K562 (cell line): Measurements from ENCODE around the gene PRDM12. TPM values are rescaled to one million over a fixed set of nuclear protein-coding genes. Genes with fewer than 3 reads are reported as not detected.

Experiments used
- CBFA2T3 ChIP-seq: fragments of 450-650 bp; IDR thresholded peaks from 2 replicates; pipeline ENCODE4 v1.6.1; 2017
- CREB3L1 ChIP-seq: fragments of 450-650 bp; IDR thresholded peaks from 2 replicates; pipeline ENCODE4 v1.6.1; 2014; ENCODE audit warnings: low read depth, mild to moderate bottlenecking, moderate library complexity, borderline replicate concordance
- EHMT2 ChIP-seq: fragments of 450-650 bp; IDR thresholded peaks from 2 replicates; pipeline ENCODE4 v1.6.1; 2018; ENCODE audit warnings: antibody characterized with exemption
- LARP7 ChIP-seq: fragments of 450-650 bp; IDR thresholded peaks from 2 replicates; pipeline ENCODE4 v1.6.1; 2016
- MTF1 ChIP-seq: fragments of 250-450 bp; sonication (Bioruptor Pico); IDR thresholded peaks from 2 replicates; pipeline ENCODE4 v1.9.0; 2021; ENCODE audit warnings: moderate library complexity, mild to moderate bottlenecking, inconsistent platforms, borderline replicate concordance
- NCOR1 ChIP-seq: fragments of 450-650 bp; IDR thresholded peaks from 2 replicates; pipeline ENCODE4 v1.6.1; 2016; ENCODE audit warnings: mild to moderate bottlenecking, moderate library complexity
- PATZ1 ChIP-seq: fragments of 250-450 bp; sonication (Bioruptor Pico); IDR thresholded peaks from 2 replicates; pipeline ENCODE4 v1.5.0; 2020; ENCODE audit warnings: mild to moderate bottlenecking, borderline replicate concordance
- RBM22 ChIP-seq: fragments of 200-400 bp; formaldehyde crosslinking; IDR thresholded peaks from 2 replicates; pipeline ENCODE4 v1.6.1; 2018; ENCODE audit warnings: low read length, low read depth; ENCODE audit not compliant: poor library complexity, severe bottlenecking
- REST ChIP-seq, 2 experiments: fragments of 450-650 bp; formaldehyde crosslinking in 1 of 2; IDR thresholded peaks; 2 replicates each; pipeline versions ENCODE4 v1.4.0 to v1.6.1; 2014 to 2020; ENCODE audit warnings: mild to moderate bottlenecking in 2 of 2, borderline replicate concordance in 1 of 2, low read depth in 1 of 2
- TEAD1 ChIP-seq, 2 experiments: fragments of 450-650 bp in 1 of 2; sonication (generic) in 1 of 2; formaldehyde crosslinking; IDR thresholded peaks; 2 replicates each; pipeline versions ENCODE4 v1.4.0 to v1.8.0; 2020 to 2022; ENCODE audit warnings: mild to moderate bottlenecking in 2 of 2, missing genetic modification reagents in 1 of 2
- XRCC3 ChIP-seq: fragments of 450-650 bp; IDR thresholded peaks from 2 replicates; pipeline ENCODE4 v1.6.1; 2017; ENCODE audit warnings: mild to moderate bottlenecking, moderate library complexity
- ZNF165 ChIP-seq: fragments of 250-450 bp; sonication (Bioruptor Pico); IDR thresholded peaks from 2 replicates; pipeline ENCODE4 v1.4.0; 2020; ENCODE audit warnings: borderline replicate concordance
- polyA plus RNA-seq, 8 experiments: library from polyadenylated mRNA; depleted of rRNA in 4 of 8; stranded (reverse) in 5 of 8; unstranded in 3 of 8; fragments of >200 nt; fragmentation: Nextera tagmentation in 2 of 8; fragmentation: Illumina TruSeq in 1 of 8; extraction: Ambion mirVana in 2 of 8; extraction: Trizol in 1 of 8; gene quantifications; 2 replicates each; pipeline versions ENCODE4 v1.2.1 to v1.2.3, GENCODE V29; 2011 to 2014; ENCODE audit warnings: inconsistent platforms in 1 of 8, missing spikeins in 1 of 8
- total RNA-seq, 7 experiments: library from RNA; depleted of rRNA in 6 of 7; stranded (reverse); fragments of >200 nt in 6 of 7; fragmentation: Illumina TruSeq in 2 of 7; extraction: Trizol in 2 of 7; gene quantifications; 2 replicates each; pipeline versions ENCODE4 v1.2.1 to v1.2.3, GENCODE V29; 2011 to 2021; ENCODE audit warnings: low replicate concordance in 1 of 7
- TF ChIP-seq, protein P1 (sequence below): sonication (generic); formaldehyde crosslinking; IDR thresholded peaks from 2 replicates; pipeline ENCODE4 v1.8.0; 2022; ENCODE audit warnings: missing genetic modification reagents, mild to moderate bottlenecking, borderline replicate concordance

PRDM12 gene
- total and polyA plus RNA-seq, 9 of the 15 experiments (the other 6 are each of a cell fraction or from before 2014, with no cell fraction given): 0.04 to 0.22 (median 0.07) TPM; not detected in 3

GRCh38 chr9:130689937-130690700 lies 25.7 kb downstream of the PRDM12 start (continued):
- TF ChIP-seq REST (IDR thresholded peaks at IDR 0.05; ENCODE audit: borderline replicate concordance) (no peak), REST (CRISPR knock-in tag; IDR thresholded peaks at IDR 0.05; ENCODE audit: low read depth) (no peak), ZNF165 (no peak), CBFA2T3 (no peak), XRCC3 (no peak), LARP7 (no peak), RBM22 (no peak), NCOR1 (no peak), TEAD1 (CRISPR knock-in tag; IDR thresholded peaks at IDR 0.05) (no peak), CREB3L1 (no peak), EHMT2 (no peak), MTF1 (CRISPR knock-in tag) (no peak), PATZ1 (CRISPR knock-in tag) (no peak)
- TF ChIP-seq, protein P1, sequence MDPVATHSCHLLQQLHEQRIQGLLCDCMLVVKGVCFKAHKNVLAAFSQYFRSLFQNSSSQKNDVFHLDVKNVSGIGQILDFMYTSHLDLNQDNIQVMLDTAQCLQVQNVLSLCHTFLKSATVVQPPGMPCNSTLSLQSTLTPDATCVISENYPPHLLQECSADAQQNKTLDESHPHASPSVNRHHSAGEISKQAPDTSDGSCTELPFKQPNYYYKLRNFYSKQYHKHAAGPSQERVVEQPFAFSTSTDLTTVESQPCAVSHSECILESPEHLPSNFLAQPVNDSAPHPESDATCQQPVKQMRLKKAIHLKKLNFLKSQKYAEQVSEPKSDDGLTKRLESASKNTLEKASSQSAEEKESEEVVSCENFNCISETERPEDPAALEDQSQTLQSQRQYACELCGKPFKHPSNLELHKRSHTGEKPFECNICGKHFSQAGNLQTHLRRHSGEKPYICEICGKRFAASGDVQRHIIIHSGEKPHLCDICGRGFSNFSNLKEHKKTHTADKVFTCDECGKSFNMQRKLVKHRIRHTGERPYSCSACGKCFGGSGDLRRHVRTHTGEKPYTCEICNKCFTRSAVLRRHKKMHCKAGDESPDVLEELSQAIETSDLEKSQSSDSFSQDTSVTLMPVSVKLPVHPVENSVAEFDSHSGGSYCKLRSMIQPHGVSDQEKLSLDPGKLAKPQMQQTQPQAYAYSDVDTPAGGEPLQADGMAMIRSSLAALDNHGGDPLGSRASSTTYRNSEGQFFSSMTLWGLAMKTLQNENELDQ (CRISPR knock-in tag): no peak
